KG1 (cell line): ENCODE data around the gene EFHD2.
"Not testable (repeated sequence)": the region's sequence is repeated elsewhere in the genome, so short reads cannot be mapped to it uniquely, and the experiment has no call there.

Experiments
- DNase-seq: peaks from one replicate; lab custom pipeline; 2025; lab: John Stamatoyannopoulos, UW

EFHD2 gene

GRCh38 chr1:15388201-15388880 is 21.3 kb upstream of the EFHD2 start:
- DNase-seq: no peak

GRCh38 chr1:15389828-15390227 is 19.9 kb upstream of the EFHD2 start:
- not testable (repeated sequence) for DNase-seq

GRCh38 chr1:15390667-15391066 is 19.0 kb upstream of the EFHD2 start:
- DNase-seq: no peak

GRCh38 chr1:15391366-15391765 is 18.3 kb upstream of the EFHD2 start:
- DNase-seq: no peak

GRCh38 chr1:15393475-15394257 is 16.0 kb upstream of the EFHD2 start:
- DNase-seq: no peak

GRCh38 chr1:15394258-15394690 is 15.4 kb upstream of the EFHD2 start:
- no peak for DNase-seq

- DNase-seq: no peak
Observed at GRCh38 chr1:15397236-15397635, 12.5 kb upstream of the EFHD2 start.

- DNase-seq: no peak
Observed at GRCh38 chr1:15399710-15400109, 10.0 kb upstream of the EFHD2 start.

- no peak for DNase-seq
Observed at GRCh38 chr1:15400627-15401026, 9.1 kb upstream of the EFHD2 start.

GRCh38 chr1:15401391-15402055 is 8.2 kb upstream of the EFHD2 start:
- DNase-seq: no peak

- DNase-seq: no peak
Observed at GRCh38 chr1:15402809-15403450, 6.8 kb upstream of the EFHD2 start.

- DNase-seq: no peak
Observed at GRCh38 chr1:15403962-15404580, 5.6 kb upstream of the EFHD2 start.

- no peak for DNase-seq
Observed at GRCh38 chr1:15405106-15405850, 4.4 kb upstream of the EFHD2 start.

- DNase-seq: no peak
Observed at GRCh38 chr1:15406614-15407559, 2.8 kb upstream of the EFHD2 start.

GRCh38 chr1:15407580-15407979 is 2.1 kb upstream of the EFHD2 start:
- no peak for DNase-seq

- DNase-seq: no peak
Observed at GRCh38 chr1:15408890-15409387, 749 bp upstream of the EFHD2 start.

GRCh38 chr1:15410223-15410883 is 665 bp downstream of the EFHD2 start:
- no peak for DNase-seq

GRCh38 chr1:15410884-15411245 is 1.2 kb downstream of the EFHD2 start:
- peak; percentile 16 for DNase-seq

- peak; percentile 68 for DNase-seq
Observed at GRCh38 chr1:15411593-15412137, 2.0 kb downstream of the EFHD2 start.
